GM18505 (cell line): ENCODE results near the gene AGO3.
A peak's percentile ranks its signal among the peaks of the same experiment; 100 is the strongest.
"Not testable (repeated sequence)": the region's sequence is repeated elsewhere in the genome, so short reads cannot be mapped to it uniquely, and the experiment has no call there.

Experiments
- ATAC-seq: cut with Tn5 transposase; IDR thresholded peaks from one replicate; pipeline ENCODE4 v1.9.1; 2021; ENCODE audit not compliant: unreplicated experiment
- POLR2A ChIP-seq: IDR thresholded peaks from 4 replicates; pipeline ENCODE4 v1.6.1; 2011; ENCODE audit warnings: borderline replicate concordance; ENCODE audit not compliant: insufficient read depth, insufficient read length; ENCODE audit errors: extremely low read depth

The AGO3 gene

GRCh38 chr1:36006941-36007500, 76.1 kb downstream of the AGO3 start:
- TF ChIP-seq POLR2A: no peak
- ATAC-seq: no peak

GRCh38 chr1:36007741-36008140, 76.8 kb downstream of the AGO3 start:
- TF ChIP-seq POLR2A: no peak
- no peak for ATAC-seq

GRCh38 chr1:36008546-36009197, 77.8 kb downstream of the AGO3 start:
- no peak for ATAC-seq
- TF ChIP-seq POLR2A: no peak

- no peak for TF ChIP-seq POLR2A
- ATAC-seq: no peak
These were observed 83.9 kb downstream of the AGO3 start for GRCh38 chr1:36014722-36015220.

GRCh38 chr1:36016686-36017085, 85.8 kb downstream of the AGO3 start:
- no peak for ATAC-seq
- no peak for TF ChIP-seq POLR2A

GRCh38 chr1:36023098-36023769, 92.3 kb downstream of the AGO3 start:
- ATAC-seq: peak; percentile 53
- no peak for TF ChIP-seq POLR2A

- not testable (repeated sequence) for ATAC-seq
These were observed 93.1 kb downstream of the AGO3 start for GRCh38 chr1:36024024-36024423.

- ATAC-seq: no peak
- no peak for TF ChIP-seq POLR2A
These were observed 93.9 kb downstream of the AGO3 start for GRCh38 chr1:36024847-36025246.

GRCh38 chr1:36027766-36028165, 96.9 kb downstream of the AGO3 start:
- no peak for ATAC-seq
- no peak for TF ChIP-seq POLR2A

GRCh38 chr1:36031441-36031840, 100.5 kb downstream of the AGO3 start:
- no peak for ATAC-seq
- TF ChIP-seq POLR2A: no peak

- TF ChIP-seq POLR2A: no peak
- no peak for ATAC-seq
These were observed 103.8 kb downstream of the AGO3 start for GRCh38 chr1:36034692-36035091.

GRCh38 chr1:36035154-36035553, 104.2 kb downstream of the AGO3 start:
- TF ChIP-seq POLR2A: no peak
- ATAC-seq: no peak

- no peak for TF ChIP-seq POLR2A
- ATAC-seq: no peak
These were observed 109.3 kb downstream of the AGO3 start for GRCh38 chr1:36040238-36040637.

GRCh38 chr1:36051821-36052220, 120.9 kb downstream of the AGO3 start:
- no peak for ATAC-seq
- TF ChIP-seq POLR2A: no peak
